Upper lobe of left lung (tissue), 4 donors: ENCODE results near the gene SPDYC.
"Not testable (repeated sequence)": the region's sequence is repeated elsewhere in the genome, so short reads cannot be mapped to it uniquely, and the experiment has no call there.

ENCODE experiments used
- EP300 ChIP-seq, 4 donors: sonication (generic); formaldehyde crosslinking; IDR thresholded peaks; one replicate each; pipeline ENCODE4 v1.5.1; 2017; ENCODE audit warnings: antibody characterized with exemption in 4 of 4, control low read depth in 2 of 4
- TF ChIP-seq, protein P1 (sequence below), 6 experiments: fragments of 450-650 bp in 4 of 6; fragments of 200-600 bp in 2 of 6; sonication (generic) in 2 of 6; IDR thresholded peaks; one replicate each; pipeline ENCODE4 v1.5.1; 2016 to 2019; ENCODE audit warnings: antibody characterized with exemption in 6 of 6

DNA sequence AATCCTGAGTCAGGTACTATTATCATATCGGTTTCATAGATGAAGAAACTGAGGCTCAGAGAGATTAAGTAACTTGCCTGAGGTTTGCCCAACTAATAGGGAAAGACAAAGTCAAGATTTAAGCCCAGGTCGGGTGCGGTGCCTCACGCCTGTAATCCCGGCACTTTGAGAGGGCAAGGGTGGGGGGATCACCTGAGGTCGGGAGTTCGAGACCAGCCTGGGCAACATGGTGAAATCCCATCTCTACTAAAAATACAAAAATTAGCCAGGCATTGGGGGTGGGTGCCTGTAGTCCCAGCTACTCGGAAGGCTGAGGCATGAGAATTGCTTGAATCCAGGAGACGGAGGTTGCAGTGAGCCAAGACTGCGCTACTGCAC lies 19.9 kb upstream of the SPDYC start:
- TF ChIP-seq, protein P1, sequence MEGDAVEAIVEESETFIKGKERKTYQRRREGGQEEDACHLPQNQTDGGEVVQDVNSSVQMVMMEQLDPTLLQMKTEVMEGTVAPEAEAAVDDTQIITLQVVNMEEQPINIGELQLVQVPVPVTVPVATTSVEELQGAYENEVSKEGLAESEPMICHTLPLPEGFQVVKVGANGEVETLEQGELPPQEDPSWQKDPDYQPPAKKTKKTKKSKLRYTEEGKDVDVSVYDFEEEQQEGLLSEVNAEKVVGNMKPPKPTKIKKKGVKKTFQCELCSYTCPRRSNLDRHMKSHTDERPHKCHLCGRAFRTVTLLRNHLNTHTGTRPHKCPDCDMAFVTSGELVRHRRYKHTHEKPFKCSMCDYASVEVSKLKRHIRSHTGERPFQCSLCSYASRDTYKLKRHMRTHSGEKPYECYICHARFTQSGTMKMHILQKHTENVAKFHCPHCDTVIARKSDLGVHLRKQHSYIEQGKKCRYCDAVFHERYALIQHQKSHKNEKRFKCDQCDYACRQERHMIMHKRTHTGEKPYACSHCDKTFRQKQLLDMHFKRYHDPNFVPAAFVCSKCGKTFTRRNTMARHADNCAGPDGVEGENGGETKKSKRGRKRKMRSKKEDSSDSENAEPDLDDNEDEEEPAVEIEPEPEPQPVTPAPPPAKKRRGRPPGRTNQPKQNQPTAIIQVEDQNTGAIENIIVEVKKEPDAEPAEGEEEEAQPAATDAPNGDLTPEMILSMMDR (IDR thresholded peaks at IDR 0.05): not testable (repeated sequence)
- TF ChIP-seq EP300 (IDR thresholded peaks at IDR 0.05): not testable (repeated sequence)
